Type B pancreatic cell (in vitro differentiated cells): Measurements from ENCODE around the gene TOP3A. TPM values are rescaled to one million over a fixed set of nuclear protein-coding genes. Genes with fewer than 3 reads are reported as not detected.

Source experiments
- DNase-seq: peaks from one replicate; pipeline ENCODE4 v3.0.0; 2021; ENCODE audit warnings: mixed read lengths; ENCODE audit not compliant: unreplicated experiment; ENCODE audit errors: extremely low spot score
- H3K27ac Mint-ChIP-seq: 2 replicates; pipeline ENCODE4 v1.8.0; 2021; ENCODE audit warnings: mild to moderate bottlenecking, mixed read lengths
- H3K27me3 Mint-ChIP-seq: 2 replicates; pipeline ENCODE4 v1.8.0; 2021; ENCODE audit warnings: mixed read lengths
- H3K36me3 Mint-ChIP-seq: 2 replicates; pipeline ENCODE4 v1.8.0; 2021; ENCODE audit warnings: mixed read lengths
- H3K4me1 Mint-ChIP-seq: one replicate; pipeline ENCODE4 v1.8.0; 2021; ENCODE audit warnings: mixed read lengths; ENCODE audit not compliant: unreplicated experiment
- H3K4me3 Mint-ChIP-seq: 2 replicates; pipeline ENCODE4 v1.8.0; 2021; ENCODE audit warnings: mild to moderate bottlenecking, mixed read lengths
- H3K9me3 Mint-ChIP-seq: 2 replicates; pipeline ENCODE4 v1.8.0; 2021; ENCODE audit warnings: mixed read lengths
- CTCF ChIP-seq: fragments of 200-600 bp; sonication (generic); conservative IDR thresholded peaks from 2 replicates; pipeline ENCODE4 v1.5.0; 2021; ENCODE audit warnings: antibody characterized with exemption, mild to moderate bottlenecking
- total RNA-seq: library from RNA; stranded (reverse); gene quantifications from 2 replicates; pipeline ENCODE4 v1.2.1, GENCODE V29; 2021; ENCODE audit warnings: low replicate concordance

The TOP3A gene
- total RNA-seq, 1 donor from 2014 or later, result 70.2 TPM

GRCh38 chr17:18281788-18282187 lies 33.0 kb downstream of the TOP3A start:
- no peaks in the 10 kb centered on the region for H3K27me3 Mint-ChIP-seq
- no peak for DNase-seq
- peaks cover 16% of the 10 kb centered on the region for H3K36me3 Mint-ChIP-seq
- H3K4me1 Mint-ChIP-seq, result no peaks in the 10 kb centered on the region
- TF ChIP-seq CTCF, result no peak
- no peak overlapping the region for H3K27ac Mint-ChIP-seq
- no peaks in the 10 kb centered on the region for H3K9me3 Mint-ChIP-seq
- no peak overlapping the region for H3K4me3 Mint-ChIP-seq

GRCh38 chr17:18280766-18281371 lies 33.9 kb downstream of the TOP3A start:
- no peaks in the 10 kb centered on the region for H3K4me1 Mint-ChIP-seq
- no peaks in the 10 kb centered on the region for H3K9me3 Mint-ChIP-seq
- DNase-seq, result no peak
- peaks cover 12% of the 10 kb centered on the region for H3K36me3 Mint-ChIP-seq
- TF ChIP-seq CTCF, result no peak
- H3K27ac Mint-ChIP-seq, result no peak overlapping the region
- H3K27me3 Mint-ChIP-seq, result no peaks in the 10 kb centered on the region
- H3K4me3 Mint-ChIP-seq, result no peak overlapping the region

- no peak for DNase-seq
- Mint-ChIP-seq H3K36me3 (peaks cover 12% of the 10 kb centered on the region), H3K27me3 (no peaks in the 10 kb centered on the region), H3K27ac (no peak overlapping the region), H3K4me1 (no peaks in the 10 kb centered on the region), H3K4me3 (no peak overlapping the region), H3K9me3 (no peaks in the 10 kb centered on the region)
- no peak for TF ChIP-seq CTCF
Measured at GRCh38 chr17:18280249-18280648, 34.5 kb downstream of the TOP3A start.

- no peak overlapping the region for H3K27ac Mint-ChIP-seq
- H3K4me3 Mint-ChIP-seq, result no peak overlapping the region
- DNase-seq, result no peak
- peaks cover 5% of the 10 kb centered on the region for H3K36me3 Mint-ChIP-seq
- no peaks in the 10 kb centered on the region for H3K9me3 Mint-ChIP-seq
- TF ChIP-seq CTCF, result no peak
- H3K27me3 Mint-ChIP-seq, result no peaks in the 10 kb centered on the region
- H3K4me1 Mint-ChIP-seq, result no peaks in the 10 kb centered on the region
Measured at GRCh38 chr17:18278867-18279266, 35.9 kb downstream of the TOP3A start.

GRCh38 chr17:18277076-18277475 lies 37.7 kb downstream of the TOP3A start:
- TF ChIP-seq CTCF, result no peak
- no peaks in the 10 kb centered on the region for H3K9me3 Mint-ChIP-seq
- H3K4me1 Mint-ChIP-seq, result no peaks in the 10 kb centered on the region
- no peak overlapping the region for H3K4me3 Mint-ChIP-seq
- H3K27me3 Mint-ChIP-seq, result no peaks in the 10 kb centered on the region
- DNase-seq, result no peak
- peaks cover 6% of the 10 kb centered on the region for H3K36me3 Mint-ChIP-seq
- H3K27ac Mint-ChIP-seq, result no peak overlapping the region
